Pulmonary artery endothelial cell (primary cell): ENCODE results near the gene STXBP4. TPM values are rescaled to one million over a fixed set of nuclear protein-coding genes. Genes with fewer than 3 reads are reported as not detected.

ENCODE experiments used
- DNase-seq: peaks from one replicate; pipeline ENCODE4 v3.0.0-alpha.2; 2011; ENCODE audit warnings: low read depth, low spot score
- total RNA-seq: library from RNA; depleted of rRNA; stranded (reverse); fragments of >200 nt; gene quantifications from 2 replicates; pipeline ENCODE4 v1.2.3, GENCODE V29; 2014

Gene STXBP4
- total RNA-seq, 1 donor from 2014 or later: 6.6 TPM

DNA sequence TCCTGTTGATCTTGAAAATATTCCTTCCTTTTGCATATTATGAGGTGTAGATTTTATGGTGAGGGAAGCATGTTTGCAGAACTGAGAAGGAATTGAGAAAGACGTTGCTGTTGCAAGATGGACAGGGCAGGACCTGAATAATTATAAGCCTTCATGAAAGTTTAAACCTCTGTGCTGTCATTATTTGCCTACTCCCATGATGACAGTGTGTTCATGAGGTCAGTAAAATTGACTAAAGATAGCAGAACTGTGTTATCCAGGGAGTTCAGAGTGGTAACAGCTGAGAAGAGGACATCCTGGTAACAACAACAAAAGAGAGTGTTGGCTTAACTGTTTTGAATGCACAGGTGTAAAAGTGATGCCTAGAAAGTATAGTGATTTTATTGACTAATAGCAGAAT, 250.9 kb downstream of the STXBP4 start:
- DNase-seq: no peak

DNA sequence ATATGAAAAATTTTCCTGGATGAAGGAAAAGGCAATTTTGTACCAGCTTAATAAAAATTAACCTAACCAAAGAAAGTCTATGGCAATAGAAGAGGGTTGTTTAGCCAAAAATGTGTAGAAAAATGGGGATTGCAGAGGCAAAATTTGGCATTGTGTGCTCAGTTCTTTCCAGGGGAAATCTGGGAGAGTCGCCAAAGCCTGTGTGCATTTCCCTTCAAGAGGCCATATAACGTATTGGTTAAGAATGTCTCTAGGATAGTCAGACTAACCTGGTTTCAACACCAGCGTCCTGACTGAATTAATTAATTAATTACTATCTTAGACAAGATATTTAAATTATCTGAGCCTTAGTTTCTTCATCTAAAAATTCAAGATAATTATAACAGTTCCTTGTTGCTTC, 251.4 kb downstream of the STXBP4 start:
- DNase-seq: no peak

Other genes starting within 250 kb of the STXBP4 start
- 4.5 and 4.9 TPM in 2 replicates for gene TOM1L1, start 67.9 kb upstream of the STXBP4 start, total RNA-seq
- 112 and 145 TPM in 2 replicates for gene COX11, start 111 bp upstream of the STXBP4 start, total RNA-seq